HepG2 (cell line): Measurements from ENCODE around the gene FLAD1. TPM values are rescaled to one million over a fixed set of nuclear protein-coding genes. Genes with fewer than 3 reads are reported as not detected.

ENCODE experiments used
- FOSL2 ChIP-seq: sonication (generic); formaldehyde crosslinking; IDR thresholded peaks from 2 replicates; pipeline ENCODE4 v1.4.0; 2020; ENCODE audit warnings: missing genetic modification reagents
- HCFC1 ChIP-seq: fragments of 150-350 bp; IDR thresholded peaks from 2 replicates; pipeline ENCODE4 v1.6.1; 2014; ENCODE audit warnings: low read depth, low read length
- KMT2B ChIP-seq: IDR thresholded peaks from 2 replicates; pipeline ENCODE4 v1.6.1; 2016; ENCODE audit warnings: missing genetic modification reagents, missing compliant biosample characterization
- MXI1 ChIP-seq: IDR thresholded peaks from 3 replicates; pipeline ENCODE4 v1.6.1; 2012; ENCODE audit warnings: low read depth, low read length, inconsistent platforms, borderline replicate concordance
- RBM22 ChIP-seq: fragments of 200-400 bp; formaldehyde crosslinking; optimal IDR thresholded peaks from 2 replicates; pipeline ENCODE3; 2017; ENCODE audit warnings: mild to moderate bottlenecking, low read length, moderate library complexity
- SAP130 ChIP-seq: IDR thresholded peaks from 2 replicates; pipeline ENCODE4 v1.6.1; 2016; ENCODE audit warnings: low read depth
- ZNF350 ChIP-seq: sonication (generic); formaldehyde crosslinking; IDR thresholded peaks from 2 replicates; pipeline ENCODE4 v1.4.0; 2020; ENCODE audit warnings: mild to moderate bottlenecking, low read depth, missing genetic modification reagents, borderline replicate concordance
- ZNF569 ChIP-seq: sonication (generic); formaldehyde crosslinking; IDR thresholded peaks from 2 replicates; pipeline ENCODE4 v1.5.0; 2020; ENCODE audit warnings: mild to moderate bottlenecking, missing genetic modification reagents, moderate library complexity, borderline replicate concordance
- ZNF687 ChIP-seq: sonication (generic); formaldehyde crosslinking; IDR thresholded peaks from 2 replicates; pipeline ENCODE4 v1.5.1; 2020; ENCODE audit warnings: mild to moderate bottlenecking, missing genetic modification reagents, moderate library complexity
- polyA plus RNA-seq, 8 experiments: library from polyadenylated mRNA; depleted of rRNA in 3 of 8; stranded (reverse) in 7 of 8; unstranded in 1 of 8; fragments of >200 nt; fragmentation: Illumina TruSeq in 4 of 8; extraction: Trizol in 4 of 8; gene quantifications; 2 replicates each; pipeline versions ENCODE4 v1.2.1 to v1.2.3, GENCODE V29; 2011 to 2016; ENCODE audit warnings: low read depth in 4 of 8, missing spikeins in 1 of 8, mixed read lengths in 1 of 8; ENCODE audit not compliant: insufficient read depth in 1 of 8
- total RNA-seq, 5 experiments: library from RNA; depleted of rRNA; stranded (reverse); fragments of >200 nt; fragmentation: Illumina TruSeq; extraction: Trizol; gene quantifications; 2 replicates each; pipeline ENCODE4 v1.2.3, GENCODE V29; 2016; ENCODE audit warnings: low read depth in 1 of 5
- TF ChIP-seq, protein P1 (sequence below): sonication (generic); formaldehyde crosslinking; IDR thresholded peaks from 2 replicates; pipeline ENCODE4 v1.5.1; 2020; ENCODE audit warnings: mild to moderate bottlenecking, moderate library complexity, missing genetic modification reagents

FLAD1 gene
- total and polyA plus RNA-seq, 2 of the 13 experiments (the other 11 are each of a cell fraction or from before 2014, with no cell fraction given), result 25.9 to 32.8 TPM

GRCh38 chr1:154941333-154942013 is 41.7 kb upstream of the FLAD1 start (continued):
- TF ChIP-seq FOSL2 (0 out of 2 replicates have a peak, but pooled peaks have one; percentile 6), ZNF569 (CRISPR knock-in tag) (no peak), ZNF687 (CRISPR knock-in tag) (peak; percentile 65), KMT2B (CRISPR knock-in tag) (no peak), RBM22 (peak; percentile 99), HCFC1 (no peak), ZNF350 (CRISPR knock-in tag) (0 out of 2 replicates have a peak, but pooled peaks have one; percentile 29), MXI1 (peak; percentile 87; the same call in 2 of the 3 replicates), SAP130 (CRISPR knock-in tag) (peak; percentile 51)
- TF ChIP-seq, protein P1, sequence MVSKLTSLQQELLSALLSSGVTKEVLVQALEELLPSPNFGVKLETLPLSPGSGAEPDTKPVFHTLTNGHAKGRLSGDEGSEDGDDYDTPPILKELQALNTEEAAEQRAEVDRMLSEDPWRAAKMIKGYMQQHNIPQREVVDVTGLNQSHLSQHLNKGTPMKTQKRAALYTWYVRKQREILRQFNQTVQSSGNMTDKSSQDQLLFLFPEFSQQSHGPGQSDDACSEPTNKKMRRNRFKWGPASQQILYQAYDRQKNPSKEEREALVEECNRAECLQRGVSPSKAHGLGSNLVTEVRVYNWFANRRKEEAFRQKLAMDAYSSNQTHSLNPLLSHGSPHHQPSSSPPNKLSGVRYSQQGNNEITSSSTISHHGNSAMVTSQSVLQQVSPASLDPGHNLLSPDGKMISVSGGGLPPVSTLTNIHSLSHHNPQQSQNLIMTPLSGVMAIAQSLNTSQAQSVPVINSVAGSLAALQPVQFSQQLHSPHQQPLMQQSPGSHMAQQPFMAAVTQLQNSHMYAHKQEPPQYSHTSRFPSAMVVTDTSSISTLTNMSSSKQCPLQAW (CRISPR knock-in tag), result peak; percentile 56; the same call in 1 of the 2 replicates
